HepG2 (cell line): ENCODE data around the gene ATG7.

ENCODE experiments used
- TBL1XR1 ChIP-seq: fragments of 150-350 bp; IDR thresholded peaks from 2 replicates; pipeline ENCODE4 v1.6.1; 2014; ENCODE audit warnings: borderline replicate concordance, low read length; ENCODE audit not compliant: partially characterized antibody
- ZNF253 ChIP-seq: sonication (generic); formaldehyde crosslinking; IDR thresholded peaks from 2 replicates; pipeline ENCODE4 v1.8.0; 2022; ENCODE audit warnings: mild to moderate bottlenecking, missing genetic modification reagents, borderline replicate concordance
- TF ChIP-seq, protein P1 (sequence below): sonication (generic); formaldehyde crosslinking; IDR thresholded peaks from 2 replicates; pipeline ENCODE4 v1.5.0; 2020; ENCODE audit warnings: mild to moderate bottlenecking, missing genetic modification reagents, moderate library complexity
- TF ChIP-seq, protein P2 (sequence below): sonication (generic); formaldehyde crosslinking; IDR thresholded peaks from 2 replicates; pipeline ENCODE4 v1.4.0; 2020; ENCODE audit warnings: missing genetic modification reagents, borderline replicate concordance

GRCh38 chr3:11517601-11518000, 245.4 kb downstream of the ATG7 start:
- TF ChIP-seq TBL1XR1 (no peak), ZNF253 (CRISPR knock-in tag) (no peak)
- TF ChIP-seq, protein P1, sequence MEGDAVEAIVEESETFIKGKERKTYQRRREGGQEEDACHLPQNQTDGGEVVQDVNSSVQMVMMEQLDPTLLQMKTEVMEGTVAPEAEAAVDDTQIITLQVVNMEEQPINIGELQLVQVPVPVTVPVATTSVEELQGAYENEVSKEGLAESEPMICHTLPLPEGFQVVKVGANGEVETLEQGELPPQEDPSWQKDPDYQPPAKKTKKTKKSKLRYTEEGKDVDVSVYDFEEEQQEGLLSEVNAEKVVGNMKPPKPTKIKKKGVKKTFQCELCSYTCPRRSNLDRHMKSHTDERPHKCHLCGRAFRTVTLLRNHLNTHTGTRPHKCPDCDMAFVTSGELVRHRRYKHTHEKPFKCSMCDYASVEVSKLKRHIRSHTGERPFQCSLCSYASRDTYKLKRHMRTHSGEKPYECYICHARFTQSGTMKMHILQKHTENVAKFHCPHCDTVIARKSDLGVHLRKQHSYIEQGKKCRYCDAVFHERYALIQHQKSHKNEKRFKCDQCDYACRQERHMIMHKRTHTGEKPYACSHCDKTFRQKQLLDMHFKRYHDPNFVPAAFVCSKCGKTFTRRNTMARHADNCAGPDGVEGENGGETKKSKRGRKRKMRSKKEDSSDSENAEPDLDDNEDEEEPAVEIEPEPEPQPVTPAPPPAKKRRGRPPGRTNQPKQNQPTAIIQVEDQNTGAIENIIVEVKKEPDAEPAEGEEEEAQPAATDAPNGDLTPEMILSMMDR, result no peak
- TF ChIP-seq, protein P2, sequence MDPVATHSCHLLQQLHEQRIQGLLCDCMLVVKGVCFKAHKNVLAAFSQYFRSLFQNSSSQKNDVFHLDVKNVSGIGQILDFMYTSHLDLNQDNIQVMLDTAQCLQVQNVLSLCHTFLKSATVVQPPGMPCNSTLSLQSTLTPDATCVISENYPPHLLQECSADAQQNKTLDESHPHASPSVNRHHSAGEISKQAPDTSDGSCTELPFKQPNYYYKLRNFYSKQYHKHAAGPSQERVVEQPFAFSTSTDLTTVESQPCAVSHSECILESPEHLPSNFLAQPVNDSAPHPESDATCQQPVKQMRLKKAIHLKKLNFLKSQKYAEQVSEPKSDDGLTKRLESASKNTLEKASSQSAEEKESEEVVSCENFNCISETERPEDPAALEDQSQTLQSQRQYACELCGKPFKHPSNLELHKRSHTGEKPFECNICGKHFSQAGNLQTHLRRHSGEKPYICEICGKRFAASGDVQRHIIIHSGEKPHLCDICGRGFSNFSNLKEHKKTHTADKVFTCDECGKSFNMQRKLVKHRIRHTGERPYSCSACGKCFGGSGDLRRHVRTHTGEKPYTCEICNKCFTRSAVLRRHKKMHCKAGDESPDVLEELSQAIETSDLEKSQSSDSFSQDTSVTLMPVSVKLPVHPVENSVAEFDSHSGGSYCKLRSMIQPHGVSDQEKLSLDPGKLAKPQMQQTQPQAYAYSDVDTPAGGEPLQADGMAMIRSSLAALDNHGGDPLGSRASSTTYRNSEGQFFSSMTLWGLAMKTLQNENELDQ (CRISPR knock-in tag), result no peak
